K562 (cell line): ENCODE data around the gene DENND6A. TPM values are rescaled to one million over a fixed set of nuclear protein-coding genes. Genes with fewer than 3 reads are reported as not detected.

Experiments
- ATAC-seq: fragments of 200-7000 bp; cut with Tn5 transposase; 3 replicates; pipeline ENCODE4 v1.9.1; 2020; ENCODE audit warnings: moderate library complexity
- BruUV-seq: library from RNA; stranded (reverse); fragments of 400-500 nt; replicated peaks from 2 replicates; lab custom pipeline; 2021; lab: Mats Ljungman, UMichigan
- CTCF ChIA-PET: fragments of 300-600 bp; formaldehyde crosslinking; extraction: SDS; loops from one replicate; lab custom pipeline; 2021; ENCODE audit warnings: low intra/inter-chr PET ratio; lab: Yijun Ruan, JAX
- POLR2A ChIA-PET: fragments of 300-600, 350-650 bp; sonication (Branson Sonifier 250); formaldehyde crosslinking; extraction: SDS; loops from one replicate; lab custom pipeline; 2021; ENCODE audit warnings: antibody characterized with exemption, inconsistent platforms; lab: Yijun Ruan, JAX
- DNase-seq, 4 experiments: peaks; one replicate each; pipeline versions ENCODE4 v3.0.0 to v3.0.0-alpha.2; 2011 to 2018; ENCODE audit warnings: low spot score in 3 of 4, mixed read lengths in 3 of 4; ENCODE audit errors: extremely low read depth in 1 of 4
- FAIRE-seq: peaks from 2 replicates; lab custom pipeline; 2011; peaks lifted over from hg19 to GRCh38; lab: Jason Lieb, UNC
- H2AFZ ChIP-seq: 2 replicates; pipeline ENCODE4 v1.6.0; 2011; ENCODE audit warnings: low read depth, low read length, control low read depth, inconsistent platforms
- H3K27ac ChIP-seq: fragments of 200-600 bp; 3 replicates; pipeline ENCODE4 v1.8.0; 2011; ENCODE audit warnings: low read depth, mild to moderate bottlenecking, control low read depth, inconsistent platforms, low read length, moderate library complexity, mixed read lengths; ENCODE audit errors: extremely low read depth
- H3K27me3 ChIP-seq, 2 experiments: fragments of 300-600 bp in 1 of 2; 2 replicates in 1 of 2; 3 replicates in 1 of 2; pipeline versions ENCODE4 v1.6.0 to v1.8.0; 2011; ENCODE audit warnings: inconsistent platforms in 2 of 2, low read length in 2 of 2, mild to moderate bottlenecking in 1 of 2, mixed read lengths in 1 of 2, moderate library complexity in 1 of 2; ENCODE audit not compliant: control insufficient read depth in 2 of 2, insufficient read depth in 2 of 2
- H3K36me3 ChIP-seq: fragments of 300-600 bp; 3 replicates; pipeline ENCODE4 v1.8.0; 2011; ENCODE audit warnings: mild to moderate bottlenecking, low read length, inconsistent platforms; ENCODE audit not compliant: control insufficient read depth, insufficient read depth
- H3K4me1 ChIP-seq, 2 experiments: fragments of 200-600 bp in 1 of 2; replicated peaks in 1 of 2; 2 replicates in 1 of 2; 3 replicates in 1 of 2; pipeline versions ENCODE4 v1.5.1 to v1.8.0; 2011; ENCODE audit warnings: inconsistent platforms in 2 of 2, low read length in 2 of 2, mild to moderate bottlenecking in 1 of 2, mixed read lengths in 1 of 2, moderate library complexity in 1 of 2; ENCODE audit not compliant: control insufficient read depth in 2 of 2, insufficient read depth in 2 of 2
- H3K4me2 ChIP-seq: 2 replicates; pipeline ENCODE4 v1.6.1; 2011; ENCODE audit warnings: low read length, control low read depth, inconsistent platforms, mixed read lengths; ENCODE audit not compliant: insufficient read depth
- H3K4me3 ChIP-seq: fragments of 200-600 bp; sonication (generic), shearing (Covaris generic); 2 replicates; pipeline ENCODE4 v1.5.1; 2016; ENCODE audit warnings: control low read depth, inconsistent platforms
- H3K79me2 ChIP-seq: fragments of 200-600 bp; 3 replicates; pipeline ENCODE4 v1.8.0; 2011; ENCODE audit warnings: low read length, inconsistent platforms; ENCODE audit not compliant: control insufficient read depth, insufficient read depth
- H3K9ac ChIP-seq, 2 experiments: 2 replicates each; pipeline versions ENCODE4 v1.6.0 to v1.6.1; 2011; ENCODE audit warnings: low read depth in 2 of 2, low read length in 2 of 2, control low read depth in 1 of 2, inconsistent platforms in 1 of 2, mild to moderate bottlenecking in 1 of 2, mixed read lengths in 1 of 2; ENCODE audit not compliant: insufficient read depth in 1 of 2
- H3K9me1 ChIP-seq: one replicate; pipeline ENCODE4 v1.6.0; 2011; ENCODE audit warnings: inconsistent platforms, mild to moderate bottlenecking, low read length, moderate library complexity; ENCODE audit not compliant: control insufficient read depth, insufficient read depth
- H3K9me3 ChIP-seq: replicated peaks from 2 replicates; pipeline ENCODE4 v1.5.1; 2011; ENCODE audit warnings: low read depth, low read length, inconsistent platforms; ENCODE audit not compliant: control insufficient read depth, insufficient read depth
- H4K20me1 ChIP-seq: replicated peaks from 2 replicates; pipeline ENCODE4 v1.6.1; 2011; ENCODE audit warnings: low read length, inconsistent platforms, mixed read lengths; ENCODE audit not compliant: control insufficient read depth, insufficient read depth
- ARID1B ChIP-seq: fragments of 450-650 bp; IDR thresholded peaks from 2 replicates; pipeline ENCODE4 v1.6.1; 2016; ENCODE audit warnings: antibody characterized with exemption, mild to moderate bottlenecking, inconsistent platforms
- ARID3B ChIP-seq: fragments of 250-450 bp; sonication (Bioruptor Pico); IDR thresholded peaks from 2 replicates; pipeline ENCODE4 v1.4.0; 2020; ENCODE audit warnings: borderline replicate concordance
- CBFA2T3 ChIP-seq: fragments of 450-650 bp; IDR thresholded peaks from 2 replicates; pipeline ENCODE4 v1.6.1; 2017
- CCAR2 ChIP-seq: fragments of 200-400 bp; formaldehyde crosslinking; IDR thresholded peaks from 2 replicates; pipeline ENCODE4 v1.6.1; 2017; ENCODE audit warnings: mild to moderate bottlenecking, low read depth, low read length
- CEBPB ChIP-seq: fragments of 450-650 bp; IDR thresholded peaks from 2 replicates; pipeline ENCODE4 v1.6.1; 2016; ENCODE audit warnings: missing genetic modification characterization, missing compliant biosample characterization
- CEBPG ChIP-seq, 3 experiments: fragments of 200-800 bp in 1 of 3; sonication (Bioruptor generic) in 1 of 3; sonication (generic) in 1 of 3; formaldehyde crosslinking in 1 of 3; IDR thresholded peaks in 2 of 3; conservative IDR thresholded peaks in 1 of 3; 2 replicates each; pipeline versions ENCODE4 v1.6.1 to v1.8.0; 2016 to 2022; ENCODE audit warnings: missing compliant biosample characterization in 2 of 3, missing genetic modification characterization in 2 of 3, mild to moderate bottlenecking in 1 of 3, missing genetic modification reagents in 1 of 3
- DPF2 ChIP-seq: fragments of 450-650 bp; IDR thresholded peaks from 2 replicates; pipeline ENCODE4 v1.6.1; 2016
- FOXK1 ChIP-seq: sonication (generic); formaldehyde crosslinking; IDR thresholded peaks from 2 replicates; pipeline ENCODE4 v1.8.0; 2022; ENCODE audit warnings: missing genetic modification reagents, mild to moderate bottlenecking, borderline replicate concordance
- HINFP ChIP-seq: fragments of 450-650 bp; conservative IDR thresholded peaks from 2 replicates; pipeline ENCODE4 v1.6.1; 2016; ENCODE audit warnings: missing genetic modification characterization, low read depth, mild to moderate bottlenecking, control low read depth, missing compliant biosample characterization
- TCF3 ChIP-seq: sonication (generic); formaldehyde crosslinking; IDR thresholded peaks from 2 replicates; pipeline ENCODE4 v1.4.0; 2020; ENCODE audit warnings: mild to moderate bottlenecking, missing genetic modification reagents
- ZFP30 ChIP-seq: fragments of 250-450 bp; sonication (Bioruptor Pico); IDR thresholded peaks from 2 replicates; pipeline ENCODE4 v1.8.0; 2022; ENCODE audit warnings: moderate library complexity, mild to moderate bottlenecking, inconsistent platforms, borderline replicate concordance
- ZNF609 ChIP-seq: sonication (generic); formaldehyde crosslinking; IDR thresholded peaks from 2 replicates; pipeline ENCODE4 v1.8.1; 2023; ENCODE audit warnings: missing genetic modification reagents, mild to moderate bottlenecking, borderline replicate concordance
- WGBS: fragments of 100-300 bp; shearing (Covaris generic); methylation state at CpG from one replicate; pipeline ENCODE4 v1.1.6; 2016; ENCODE audit warnings: low coverage, mixed read lengths; ENCODE audit not compliant: insufficient coverage; ENCODE audit errors: missing lambda C conversion rate; 5-methylcytosine and 5-hydroxymethylcytosine counted together
- in situ Hi-C: fragments of 300-500 bp; cut with MboI; formaldehyde crosslinking; loops from 4 replicates; pipeline ENCODE4 v1.15.0; 2018; ENCODE audit warnings: inconsistent platforms, mixed read lengths
- intact Hi-C: fragments of 100-400 bp; cut with micrococcal nuclease; formaldehyde crosslinking; loops from 2 replicates; pipeline ENCODE4 v1.14.2; 2022
- polyA plus RNA-seq, 8 experiments: library from polyadenylated mRNA; depleted of rRNA in 4 of 8; stranded (reverse) in 5 of 8; unstranded in 3 of 8; fragments of >200 nt; fragmentation: Nextera tagmentation in 2 of 8; fragmentation: Illumina TruSeq in 1 of 8; extraction: Ambion mirVana in 2 of 8; extraction: Trizol in 1 of 8; gene quantifications; 2 replicates each; pipeline versions ENCODE4 v1.2.1 to v1.2.3, GENCODE V29; 2011 to 2014; ENCODE audit warnings: inconsistent platforms in 1 of 8, missing spikeins in 1 of 8
- total RNA-seq, 7 experiments: library from RNA; depleted of rRNA in 6 of 7; stranded (reverse); fragments of >200 nt in 6 of 7; fragmentation: Illumina TruSeq in 2 of 7; extraction: Trizol in 2 of 7; gene quantifications; 2 replicates each; pipeline versions ENCODE4 v1.2.1 to v1.2.3, GENCODE V29; 2011 to 2021; ENCODE audit warnings: low replicate concordance in 1 of 7

DENND6A gene
- total and polyA plus RNA-seq, 9 of the 15 experiments (the other 6 are each of a cell fraction or from before 2014, with no cell fraction given): 1.5 to 12.7 (median 7.1) TPM

- Histone ChIP-seq H3K36me3 (peaks cover 45% of the 10 kb centered on the region), H3K27ac (no peak overlapping the region; the same call in 2 of the 3 replicates), H2AFZ (no peak overlapping the region), H3K79me2 (peaks cover 93% of the 10 kb centered on the region), H3K4me3 (no peak overlapping the region), H3K9me1 (no peaks in the 10 kb centered on the region), H3K27me3 (no peaks in the 10 kb centered on the region), H4K20me1 (0 out of 2 replicates have a peak, but pooled peaks cover 5% of the 10 kb centered on the region), H3K4me2 (peak overlapping the region; percentile 32; the same call in 1 of the 2 replicates), H3K4me1 (peaks cover 9 to 10% of the 10 kb centered on the region in 2 experiments; a peak in 3 of 5 replicates), H3K9me3 (no peaks in the 10 kb centered on the region), H3K9ac (no peak overlapping the region)
- DNase-seq (peak in 2 of 4 experiments; percentile 21 to 27), FAIRE-seq (no peak), ATAC-seq (peak; percentile 69)
- no TSS peak for BruUV-seq
- in situ Hi-C loops: no loop called here
- ChIA-PET POLR2A (interaction anchor here (1.1 kb wide), 2 partner anchors 8 to 157 kb away, joined by 3 read pairs; no protein-coding TSS in a partner anchor), CTCF (no interaction called here)
- WGBS: 38% methylated on average over 2 of the region's 2 CpGs
- intact Hi-C loops: no loop called here
- no peak for TF ChIP-seq CEBPG (CRISPR knock-in tag; IDR thresholded peaks at IDR 0.05)
- peak in 1 of 2 experiments; percentile 43; a peak in 1 of 4 replicates for TF ChIP-seq CEBPG (tag; conservative IDR thresholded peaks at IDR 0.05 in 1 of 2, IDR thresholded peaks at IDR 0.05 in 1 of 2)
- TF ChIP-seq ZNF609: no peak
- TF ChIP-seq TCF3: peak; percentile 57
- TF ChIP-seq CBFA2T3: peak; percentile 38
- no peak for TF ChIP-seq FOXK1 (CRISPR knock-in tag)
- no peak for TF ChIP-seq ARID3B (CRISPR knock-in tag)
- TF ChIP-seq DPF2: 0 out of 2 replicates have a peak, but pooled peaks have one; percentile 23
- peak; percentile 56 for TF ChIP-seq ARID1B
- 0 out of 2 replicates have a peak, but pooled peaks have one; percentile 18 for TF ChIP-seq CEBPB
- TF ChIP-seq HINFP (tag): no peak
- no peak for TF ChIP-seq ZFP30 (CRISPR knock-in tag)
- no peak for TF ChIP-seq CCAR2
Observed at GRCh38 chr3:57587905-57588304, 105.0 kb downstream of the DENND6A start.
